GM18517 (cell line): Measurements from ENCODE around the gene ACTR1A.
A peak's percentile ranks its signal among the peaks of the same experiment; 100 is the strongest.
"Not testable (repeated sequence)": the region's sequence is repeated elsewhere in the genome, so short reads cannot be mapped to it uniquely, and the experiment has no call there.

ENCODE experiments used
- ATAC-seq: cut with Tn5 transposase; IDR thresholded peaks from one replicate; pipeline ENCODE4 v1.9.1; 2021; ENCODE audit warnings: mild to moderate bottlenecking, moderate library complexity; ENCODE audit not compliant: unreplicated experiment

Gene ACTR1A

DNA sequence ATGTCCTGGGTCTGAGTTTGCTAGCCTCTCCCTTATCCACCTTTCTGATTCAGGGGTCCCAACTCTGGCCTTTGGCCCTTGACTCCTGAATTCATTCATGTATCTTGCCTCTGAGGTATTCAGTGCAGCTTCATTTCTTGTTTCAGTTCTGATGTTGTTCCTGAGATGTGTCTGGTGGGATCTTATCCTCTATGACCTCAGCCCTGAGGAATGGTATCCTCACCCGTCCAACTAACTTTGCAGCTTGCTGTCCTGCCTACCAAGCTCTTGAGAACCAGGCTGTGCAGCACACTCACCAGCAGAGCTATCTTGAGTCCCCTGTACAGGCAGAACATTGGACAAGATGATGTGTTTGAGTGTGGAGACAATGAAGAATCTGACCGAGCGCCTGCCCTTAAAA lies 15.0 kb upstream of the ACTR1A start:
- no peak for ATAC-seq

DNA sequence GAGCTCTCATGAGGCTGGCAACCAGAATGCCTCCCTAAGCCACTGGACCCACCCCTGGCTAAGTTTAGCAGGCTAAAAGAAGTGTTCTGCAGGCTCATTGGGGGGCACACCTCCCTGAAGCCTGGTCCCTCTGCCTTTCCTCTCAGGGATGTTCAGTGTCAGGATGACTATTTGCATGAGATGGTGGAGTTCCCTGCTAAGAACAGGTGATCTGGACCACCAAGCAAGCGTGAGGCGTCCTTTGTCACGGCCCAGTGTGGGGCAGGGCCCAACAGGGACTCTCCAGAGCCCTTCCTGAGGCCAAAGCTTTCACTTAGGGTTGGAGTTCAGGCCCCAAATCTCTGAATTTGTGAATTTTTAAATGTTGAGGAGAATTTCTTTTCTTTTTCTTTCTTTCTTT lies 13.2 kb upstream of the ACTR1A start:
- no peak for ATAC-seq

DNA sequence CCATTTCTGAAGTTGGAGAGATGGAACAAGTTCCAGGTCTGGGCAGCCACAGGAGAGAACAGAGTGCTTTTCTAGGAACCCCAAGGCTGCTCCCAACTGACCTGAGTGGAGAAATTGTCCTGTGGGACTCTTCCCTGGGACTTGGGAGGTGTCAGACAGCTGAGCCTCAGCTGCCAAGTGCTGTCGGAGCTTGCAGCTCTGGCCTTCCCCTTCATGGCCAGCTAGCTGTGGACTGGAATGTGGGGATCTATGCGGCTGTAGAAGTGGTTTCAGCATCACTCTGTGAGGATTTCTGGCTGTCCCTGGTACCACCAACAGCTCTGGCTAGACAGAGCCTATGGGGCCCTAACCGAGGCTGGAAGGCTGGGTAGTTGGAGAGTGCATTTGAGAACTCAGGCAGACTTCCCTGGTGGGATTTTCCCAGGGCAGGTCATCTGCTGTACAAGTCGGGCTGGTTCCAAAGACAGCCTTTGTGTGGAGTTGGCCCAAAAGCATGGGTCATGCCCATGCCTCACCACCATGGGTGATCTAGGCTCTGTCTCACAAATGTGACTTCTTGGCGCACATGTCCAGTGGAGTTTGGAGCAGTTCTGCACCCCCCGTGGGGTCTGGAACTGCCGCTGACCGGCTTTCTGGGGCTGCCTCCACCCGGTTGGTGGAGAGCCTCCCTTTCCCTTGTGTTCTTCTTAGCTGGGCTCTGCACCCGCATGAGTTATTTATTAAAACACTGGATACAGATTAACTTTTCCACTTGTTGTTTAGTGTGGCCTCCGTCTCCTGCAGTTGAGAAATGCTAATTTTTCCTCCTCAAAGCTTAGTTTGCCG lies 12.2 kb upstream of the ACTR1A start:
- ATAC-seq, result no peak

DNA sequence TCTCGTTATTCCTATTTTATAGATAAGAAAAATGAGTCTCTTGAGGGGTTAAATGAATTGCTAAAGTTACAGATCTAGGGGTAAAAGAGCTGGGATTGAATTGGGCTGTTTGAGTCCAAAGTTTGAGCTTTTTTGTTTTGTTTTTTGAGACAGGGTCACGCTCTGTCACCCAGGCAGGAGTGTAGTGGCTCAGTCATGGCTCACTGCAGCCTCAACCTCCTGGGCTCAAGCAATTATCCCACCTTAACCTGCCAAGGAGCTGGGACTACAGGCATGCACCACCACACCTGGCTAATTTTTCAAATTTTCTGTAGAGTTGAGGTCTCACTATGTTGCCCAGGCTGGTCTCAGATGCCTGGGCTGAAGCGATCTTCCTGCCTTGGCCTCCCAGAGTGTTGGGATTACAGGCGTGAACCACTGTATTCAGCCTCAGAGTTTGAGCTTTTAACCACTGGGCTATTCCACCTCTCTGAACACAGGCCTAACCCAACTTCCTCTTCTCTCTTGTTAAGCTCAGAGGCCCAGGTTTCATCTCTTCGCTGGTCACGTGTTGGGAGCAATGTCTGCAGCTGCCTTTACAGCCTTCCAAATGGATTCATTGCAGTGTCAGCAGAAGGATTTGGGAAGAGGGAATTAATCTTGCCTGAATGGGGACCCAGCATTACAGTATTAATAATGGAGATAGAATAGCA lies 9.2 kb upstream of the ACTR1A start:
- no peak for ATAC-seq

DNA sequence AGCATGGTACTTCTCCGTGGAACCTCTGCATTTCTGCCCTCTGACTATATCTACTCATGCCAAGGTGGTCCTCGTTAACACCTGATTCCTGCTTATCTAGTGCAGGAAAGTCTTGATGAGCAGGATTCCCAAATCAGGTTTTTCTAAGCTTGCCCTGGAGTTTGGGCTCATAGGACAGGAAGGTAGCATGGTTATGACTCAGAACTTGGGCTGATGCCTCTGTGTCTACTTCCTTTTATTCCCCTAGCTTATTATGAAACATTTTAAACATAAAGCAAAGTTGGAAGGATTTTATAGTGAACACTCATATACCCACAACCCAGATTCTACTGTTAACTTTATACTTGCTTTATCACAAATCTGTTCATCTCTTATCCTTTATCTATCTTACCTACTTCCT lies 6.9 kb upstream of the ACTR1A start:
- no peak for ATAC-seq

DNA sequence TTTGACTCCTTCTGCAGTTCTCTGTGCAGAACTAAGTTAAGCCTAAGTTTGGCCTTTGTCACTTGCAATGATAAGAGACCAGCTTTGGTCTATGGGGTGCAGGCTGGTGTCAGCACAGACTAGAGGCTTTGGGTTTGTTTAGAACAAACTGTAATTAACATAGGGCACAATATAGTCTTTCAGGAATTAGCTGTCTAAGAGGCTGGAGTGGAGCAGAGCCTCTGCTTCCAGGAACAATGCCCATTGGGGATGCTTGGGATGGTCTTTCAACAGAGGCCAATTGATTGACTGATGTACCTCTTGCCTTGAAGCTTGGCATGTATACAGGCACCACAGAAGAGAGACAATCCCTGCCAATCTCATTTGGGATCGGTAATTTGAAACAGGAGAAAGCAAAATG lies 6.0 kb upstream of the ACTR1A start:
- ATAC-seq, result no peak

DNA sequence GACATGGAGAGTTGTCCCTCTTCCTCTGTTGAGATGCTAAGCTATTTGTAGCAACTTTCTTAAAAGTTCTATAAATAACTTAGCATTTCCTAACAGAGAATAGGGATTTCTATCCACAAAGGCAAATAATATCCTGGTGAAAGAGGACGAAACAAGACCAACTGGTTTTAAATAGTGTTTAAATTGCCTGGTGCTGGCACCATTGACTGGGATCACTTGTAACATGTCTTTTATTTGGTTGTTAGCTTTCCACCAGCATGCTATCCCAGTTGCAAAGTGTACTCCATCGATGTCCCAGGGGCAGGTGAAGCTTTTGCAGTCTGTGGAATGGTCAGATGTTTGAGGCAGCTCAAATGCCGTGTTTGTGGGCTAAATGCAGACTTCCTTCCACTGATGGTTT lies 5.0 kb upstream of the ACTR1A start:
- no peak for ATAC-seq

DNA sequence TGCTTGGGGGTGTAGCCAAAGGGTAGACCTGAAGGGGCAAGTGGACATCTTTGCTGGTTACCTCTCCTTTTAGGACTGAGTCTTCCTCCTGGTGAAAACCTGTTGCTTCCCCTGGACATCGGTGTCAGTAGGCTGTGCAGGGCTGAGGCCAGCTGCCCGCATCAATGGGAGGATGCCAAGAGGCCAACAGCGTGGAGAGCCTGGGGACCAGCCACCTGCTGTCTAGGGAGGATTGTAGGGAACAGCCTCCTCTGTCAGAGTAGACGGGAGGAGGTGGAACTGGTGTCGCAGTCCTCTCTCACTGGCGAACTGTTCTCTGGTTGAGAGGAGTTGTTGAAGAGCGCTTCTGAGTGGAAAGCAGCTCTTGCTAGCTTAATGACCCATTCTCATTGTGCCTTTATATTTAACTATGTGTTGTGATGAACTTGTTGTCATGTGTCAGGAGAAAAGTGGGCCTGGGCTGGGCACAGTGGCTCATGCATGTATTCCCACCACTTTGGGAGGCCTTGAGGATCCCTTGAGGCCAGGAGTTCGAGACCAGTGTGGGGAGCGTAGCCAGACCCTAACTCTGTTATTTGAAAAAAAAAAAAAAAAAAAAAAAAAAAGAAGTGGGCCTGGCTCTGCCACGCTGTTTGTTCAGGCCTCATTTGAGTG lies 3.1 kb upstream of the ACTR1A start:
- ATAC-seq, result no peak

DNA sequence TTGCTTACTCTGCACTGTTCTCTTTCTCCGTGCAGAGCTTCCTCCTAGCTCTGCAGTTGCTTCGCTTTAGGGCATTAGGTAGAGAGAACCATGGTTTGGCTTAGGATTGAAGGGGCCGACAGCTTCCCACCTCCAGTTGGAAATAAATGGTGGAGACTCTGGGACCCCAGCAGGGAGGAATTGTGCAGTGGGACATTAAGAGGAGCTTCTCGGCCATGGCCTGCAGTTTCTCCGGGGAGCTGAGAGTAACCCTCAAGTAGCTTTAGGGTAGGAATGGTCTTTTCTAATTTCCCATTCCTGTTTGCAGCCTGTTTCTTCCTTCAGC lies 2.4 kb upstream of the ACTR1A start:
- ATAC-seq, result no peak

DNA sequence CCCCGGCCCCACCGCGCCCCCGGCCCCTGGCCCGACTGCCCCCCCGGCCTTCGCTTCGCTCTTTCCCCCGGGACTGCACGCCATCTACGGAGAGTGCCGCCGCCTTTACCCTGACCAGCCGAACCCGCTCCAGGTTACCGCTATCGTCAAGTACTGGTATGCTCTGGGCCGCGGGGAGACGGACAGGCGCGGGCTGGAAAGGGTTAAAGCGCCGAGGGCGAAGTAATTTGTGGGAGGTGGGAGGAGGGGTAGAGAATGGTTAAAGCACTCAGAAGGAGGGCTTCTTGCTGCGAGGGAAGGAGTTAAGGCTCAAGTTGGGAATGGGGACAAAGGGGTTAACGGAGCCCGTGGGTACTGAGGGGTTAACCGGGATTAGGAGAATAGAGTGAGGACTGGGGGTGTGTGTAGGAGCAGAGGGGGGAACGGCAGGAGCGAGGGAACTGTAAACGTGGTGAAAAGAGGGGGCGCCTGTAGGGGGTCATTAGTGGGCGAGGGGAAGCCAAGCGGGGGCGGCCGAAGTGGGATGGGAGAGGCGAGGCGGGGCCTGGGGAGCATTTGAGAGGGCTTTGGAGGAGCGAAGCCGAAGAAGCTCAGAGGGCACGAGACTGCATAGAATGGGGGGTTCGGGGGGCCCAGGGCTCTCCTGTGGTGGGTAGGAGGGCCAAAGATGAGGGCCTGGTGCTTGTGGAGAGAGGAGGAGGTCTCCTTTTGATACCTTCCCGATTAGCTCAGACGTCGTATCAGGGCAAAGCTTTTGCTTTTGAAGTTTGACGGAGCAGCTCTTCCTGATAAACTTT lies 1.9 kb upstream of the ACTR1A start:
- ATAC-seq, result no peak

DNA sequence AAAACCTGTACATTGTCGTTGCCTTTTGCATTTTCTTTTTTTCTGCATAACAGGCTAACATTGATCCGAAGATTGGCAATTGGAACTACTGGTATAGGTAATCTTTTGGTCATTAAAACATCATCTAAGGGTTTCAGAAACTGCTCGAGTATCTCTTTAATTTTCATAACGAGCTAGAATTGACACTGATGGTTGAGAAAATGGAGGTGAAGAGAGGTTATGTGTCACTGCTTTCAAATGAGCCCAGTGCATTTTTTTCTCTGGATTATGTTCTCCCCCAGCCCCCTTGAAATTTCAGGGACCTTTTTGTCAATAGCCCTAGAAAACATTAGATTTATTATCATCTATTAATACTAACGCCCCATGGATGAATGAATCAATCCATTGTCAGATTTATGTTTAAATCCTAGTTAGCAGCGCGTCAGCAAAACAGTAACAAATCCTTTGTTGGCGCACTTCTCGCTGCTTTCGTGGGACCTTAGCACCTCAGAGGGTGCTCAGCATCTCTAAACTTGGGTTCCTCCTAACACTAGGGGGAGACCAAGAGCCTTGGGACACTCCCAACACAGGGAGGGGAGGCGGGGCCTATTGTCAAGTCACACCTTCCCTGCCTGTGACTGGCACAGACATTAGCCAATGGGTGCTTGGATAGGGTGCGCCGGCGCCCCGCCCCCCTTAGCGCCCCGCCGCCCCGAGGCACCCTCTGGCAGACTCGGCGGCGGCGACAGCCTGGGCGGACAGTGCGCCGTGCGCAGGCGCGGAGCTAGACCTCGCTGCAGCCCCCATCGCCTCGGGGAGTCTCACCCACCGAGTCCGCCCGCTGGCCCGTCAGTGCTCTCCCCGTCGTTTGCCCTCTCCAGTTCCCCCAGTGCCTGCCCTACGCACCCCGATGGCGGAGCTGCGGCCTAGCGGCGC lies 1.0 kb upstream of the ACTR1A start, which contains the start of gene SUFU:
Gene SUFU (plus strand): TSS at position 709 of the 915 bp plus-strand sequence. CDS start 181 bp downstream, at position 890.
- ATAC-seq, result peak; percentile 66

DNA sequence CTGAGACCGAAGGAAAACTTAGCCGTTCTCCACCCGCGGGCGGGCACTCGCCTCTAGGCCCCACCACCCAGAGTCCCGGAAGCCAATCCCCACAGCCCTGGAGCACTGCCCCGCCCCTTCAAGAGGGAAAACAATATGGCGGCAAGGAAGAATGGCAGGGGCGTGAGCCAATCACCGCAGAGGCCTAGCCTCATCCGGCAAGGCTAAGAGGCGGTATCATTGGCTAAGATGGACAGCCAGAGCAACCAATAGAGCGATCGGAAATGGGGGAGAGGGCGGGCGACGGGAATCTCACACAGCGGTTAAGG lies 529 bp downstream of the ACTR1A start:
- peak; percentile 72 for ATAC-seq

DNA sequence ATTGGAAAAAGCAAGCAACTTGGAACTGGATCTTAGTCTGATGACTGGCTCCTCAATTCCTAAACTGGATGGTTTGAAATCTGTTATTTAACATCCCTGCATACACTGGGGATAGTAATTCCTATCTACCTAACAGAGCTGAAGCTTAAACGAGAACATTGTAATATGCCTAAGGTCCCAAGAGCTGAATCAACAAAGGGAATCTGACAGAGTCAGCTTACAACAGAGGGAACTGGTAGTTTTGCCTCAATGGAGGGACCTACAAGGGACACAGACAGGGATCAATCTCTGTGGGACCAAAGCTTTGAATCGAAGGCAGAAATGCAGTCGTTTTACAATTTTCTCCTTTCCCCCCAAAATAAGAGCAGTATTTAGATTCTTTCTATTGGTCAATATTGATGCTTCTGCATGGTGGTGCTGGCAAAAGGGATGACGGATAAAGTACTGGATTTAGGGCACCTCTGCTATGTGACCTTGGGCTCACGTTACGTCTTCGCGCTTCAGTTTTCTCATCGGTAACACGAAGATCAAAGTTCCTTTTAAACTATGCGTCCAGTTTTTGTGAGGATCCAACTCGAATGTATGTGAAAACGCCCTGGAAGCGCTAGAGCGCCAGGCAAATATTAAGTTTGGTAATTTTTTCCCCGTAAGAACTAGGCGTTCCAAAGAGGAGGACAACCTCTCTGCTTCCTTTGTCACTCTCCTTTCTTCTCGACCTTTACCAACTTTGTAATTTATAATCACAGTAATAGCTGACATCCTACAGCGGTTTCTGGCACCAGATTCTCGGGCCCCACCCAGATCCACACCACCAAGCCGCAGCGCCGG lies 1.1 kb downstream of the ACTR1A start:
- ATAC-seq, result no peak

DNA sequence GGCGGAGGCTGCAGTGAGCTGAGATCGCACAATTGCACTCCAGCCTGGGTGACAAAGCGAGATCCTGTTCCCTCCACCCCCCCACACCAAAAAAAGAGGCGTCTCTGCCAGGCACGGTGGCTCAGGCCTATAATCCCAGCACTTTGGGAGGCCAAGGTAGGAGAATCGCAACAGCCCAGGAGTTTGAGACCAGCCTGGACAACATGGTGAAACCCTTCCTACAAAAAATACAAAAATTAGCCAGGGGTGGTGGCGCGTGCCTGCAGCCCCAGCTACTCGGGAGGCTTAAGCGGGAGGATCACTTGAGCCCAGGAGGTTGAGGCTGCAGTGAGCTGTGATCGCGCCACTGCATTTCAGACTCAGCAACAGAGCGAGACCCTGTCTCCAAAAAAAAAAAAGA lies 1.8 kb downstream of the ACTR1A start:
- ATAC-seq, result not testable (repeated sequence)

DNA sequence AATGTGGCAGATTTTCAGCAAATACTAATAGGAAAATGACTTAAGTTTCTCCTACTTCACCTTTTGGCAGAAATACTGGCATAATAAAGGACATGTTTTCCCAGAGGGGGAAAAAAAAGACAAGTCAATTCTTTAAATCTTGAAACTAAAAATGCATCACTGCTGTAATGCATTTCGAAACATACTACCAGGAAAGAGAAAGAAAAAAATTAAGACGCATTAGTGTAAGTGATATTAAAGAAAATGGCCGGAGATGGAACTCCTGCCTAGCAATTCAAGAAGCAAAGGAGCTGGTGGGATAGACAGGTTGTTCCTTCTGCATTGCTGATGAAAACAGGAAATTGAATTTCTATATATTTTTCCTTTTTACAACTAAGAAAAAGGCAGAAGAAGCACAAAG lies 3.2 kb downstream of the ACTR1A start:
- ATAC-seq, result no peak

DNA sequence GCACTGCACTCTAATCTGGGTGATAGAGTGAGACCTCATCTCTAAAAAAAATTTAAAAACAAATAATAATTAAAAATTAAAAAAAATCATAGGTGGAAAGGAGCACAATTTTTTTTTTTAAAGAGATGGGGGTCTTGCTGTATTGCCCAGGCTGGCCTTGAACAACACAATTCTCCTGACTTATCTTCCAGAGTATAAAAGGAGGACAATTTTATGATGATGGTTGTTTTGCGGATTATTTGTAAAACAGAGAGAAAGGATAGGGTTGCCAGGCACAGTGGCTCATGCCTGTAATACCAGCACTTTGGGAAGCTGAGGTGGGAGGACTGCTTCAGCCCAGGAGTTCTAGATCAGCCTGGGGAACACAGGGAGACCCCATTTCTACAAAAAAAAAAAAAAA lies 5.0 kb downstream of the ACTR1A start:
- no peak for ATAC-seq

DNA sequence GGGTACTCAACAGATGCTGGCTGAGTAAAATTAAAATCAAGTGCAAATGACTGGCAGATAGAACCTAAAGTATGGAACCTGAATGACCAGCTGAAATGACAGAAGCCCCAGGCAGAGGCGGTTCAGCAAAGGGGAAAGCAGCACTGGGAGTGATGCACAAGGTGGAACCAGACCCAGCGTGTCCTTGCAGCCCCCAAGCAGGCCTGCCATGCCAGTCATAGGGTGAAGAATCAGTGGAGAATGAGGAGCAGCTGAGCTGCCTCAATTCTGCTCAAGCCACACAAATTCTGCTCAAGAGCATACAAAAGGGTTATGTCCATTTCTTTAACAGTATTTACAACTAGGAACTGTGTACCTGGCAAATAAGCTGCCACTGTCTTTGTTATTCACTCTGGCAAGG lies 8.7 kb downstream of the ACTR1A start:
- ATAC-seq, result no peak

DNA sequence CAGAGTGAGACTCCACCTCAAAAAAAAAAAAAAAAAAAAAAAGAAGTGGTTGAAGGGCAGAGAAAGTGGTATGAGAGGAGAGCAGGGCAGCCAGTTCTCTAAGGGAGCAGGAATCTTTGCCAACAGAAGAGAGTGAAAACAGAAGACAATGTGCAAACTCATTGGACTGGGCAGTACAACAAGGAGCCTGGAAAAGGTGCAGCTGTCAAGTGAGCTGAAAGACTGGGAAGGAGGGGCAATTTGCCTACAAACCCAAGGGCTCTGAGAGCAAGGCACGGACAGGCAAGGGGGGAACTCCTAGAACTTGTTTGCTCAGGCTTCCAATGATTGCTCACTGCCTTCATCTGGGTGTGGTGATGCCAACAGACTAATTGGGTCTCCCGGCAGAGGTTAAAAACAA lies 9.5 kb downstream of the ACTR1A start:
- ATAC-seq, result no peak

DNA sequence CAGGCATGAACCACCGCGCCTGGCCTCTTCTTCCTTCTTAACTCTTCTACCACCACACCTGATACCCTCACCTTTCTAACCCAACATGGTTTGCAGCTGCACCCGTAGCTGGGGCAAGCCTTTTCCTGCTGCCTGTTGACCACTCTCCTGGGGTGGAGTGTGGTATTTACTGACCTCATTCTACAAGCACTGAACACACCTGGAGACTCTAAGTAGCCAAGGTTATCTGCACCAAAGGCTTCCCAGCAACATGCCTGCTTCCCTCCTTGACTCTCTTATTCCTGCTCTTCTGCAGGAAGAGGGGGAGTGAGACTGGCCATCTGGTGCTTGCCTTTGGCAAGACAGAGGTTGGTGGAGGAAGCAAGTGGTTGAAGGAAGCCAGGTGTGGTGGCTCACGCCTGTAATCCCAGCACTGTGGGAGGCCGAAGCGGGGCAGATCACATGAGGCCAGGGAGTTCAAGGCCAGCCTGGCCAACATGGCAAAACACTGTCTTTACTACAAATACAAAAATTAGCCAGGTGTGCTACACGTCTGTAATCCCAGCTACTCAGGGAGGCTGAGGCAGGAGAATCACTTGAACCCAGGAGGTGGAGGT lies 10.1 kb downstream of the ACTR1A start:
- no peak for ATAC-seq
